GM18951 (cell line): ENCODE data around the gene UGT1A7.

ENCODE experiments used
- POLR2A ChIP-seq: IDR thresholded peaks from 4 replicates; pipeline ENCODE4 v1.6.1; 2011; ENCODE audit warnings: mild to moderate bottlenecking; ENCODE audit not compliant: insufficient read length, insufficient read depth; ENCODE audit errors: extremely low read depth
- in situ Hi-C: fragments of 300-500 bp; cut with MboI; formaldehyde crosslinking; loops from one replicate; pipeline ENCODE4 v1.12.0; 2022; ENCODE audit warnings: low sequenced_read_pairs, mixed read lengths, inconsistent platforms; ENCODE audit not compliant: unreplicated experiment

Gene UGT1A7

GRCh38 chr2:233766416-233766815, 84.7 kb downstream of the UGT1A7 start:
- in situ Hi-C loops: no loop called here
- no peak for TF ChIP-seq POLR2A

GRCh38 chr2:233768076-233768475, 86.4 kb downstream of the UGT1A7 start:
- TF ChIP-seq POLR2A: no peak
- in situ Hi-C loops: no loop called here

- TF ChIP-seq POLR2A: no peak
- in situ Hi-C loops: no loop called here
These were observed 87.6 kb downstream of the UGT1A7 start for GRCh38 chr2:233769260-233769659.

DNA sequence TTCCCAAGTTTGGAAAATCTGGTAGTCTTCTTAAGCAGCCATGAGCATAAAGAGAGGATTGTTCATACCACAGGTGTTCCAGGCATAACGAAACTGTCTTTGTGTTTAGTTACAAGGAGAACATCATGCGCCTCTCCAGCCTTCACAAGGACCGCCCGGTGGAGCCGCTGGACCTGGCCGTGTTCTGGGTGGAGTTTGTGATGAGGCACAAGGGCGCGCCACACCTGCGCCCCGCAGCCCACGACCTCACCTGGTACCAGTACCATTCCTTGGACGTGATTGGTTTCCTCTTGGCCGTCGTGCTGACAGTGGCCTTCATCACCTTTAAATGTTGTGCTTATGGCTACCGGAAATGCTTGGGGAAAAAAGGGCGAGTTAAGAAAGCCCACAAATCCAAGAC, 90.5 kb downstream of the UGT1A7 start:
- no peak for TF ChIP-seq POLR2A
- in situ Hi-C loops: no loop called here

DNA sequence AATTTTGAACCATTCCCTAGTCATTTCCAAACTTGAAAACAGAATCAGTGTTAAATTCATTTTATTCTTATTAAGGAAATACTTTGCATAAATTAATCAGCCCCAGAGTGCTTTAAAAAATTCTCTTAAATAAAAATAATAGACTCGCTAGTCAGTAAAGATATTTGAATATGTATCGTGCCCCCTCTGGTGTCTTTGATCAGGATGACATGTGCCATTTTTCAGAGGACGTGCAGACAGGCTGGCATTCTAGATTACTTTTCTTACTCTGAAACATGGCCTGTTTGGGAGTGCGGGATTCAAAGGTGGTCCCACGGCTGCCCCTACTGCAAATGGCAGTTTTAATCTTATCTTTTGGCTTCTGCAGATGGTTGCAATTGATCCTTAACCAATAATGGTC, 90.9 kb downstream of the UGT1A7 start:
- in situ Hi-C loops: no loop called here
- TF ChIP-seq POLR2A: no peak

GRCh38 chr2:233773854-233774253, 92.2 kb downstream of the UGT1A7 start:
- no peak for TF ChIP-seq POLR2A
- in situ Hi-C loops: no loop called here

DNA sequence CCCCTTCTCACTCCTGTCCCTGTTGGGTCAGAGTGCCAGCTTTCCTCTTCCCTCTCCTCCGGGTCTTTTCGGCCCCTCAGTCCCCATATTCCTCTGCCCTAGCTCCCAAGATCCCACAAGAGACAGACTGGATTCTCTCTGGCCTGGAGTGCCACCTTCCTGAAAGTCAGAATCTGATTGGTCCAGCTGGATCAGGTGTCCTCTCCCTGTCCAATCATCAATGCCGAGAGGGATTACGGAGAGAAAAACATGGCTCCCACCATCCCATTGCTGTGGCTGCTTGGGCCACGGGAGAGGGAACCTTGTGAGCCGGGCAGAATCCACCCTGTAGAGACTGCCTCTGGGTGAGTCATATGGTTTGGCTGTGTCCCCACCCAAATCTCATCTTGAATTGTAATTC, 93.7 kb downstream of the UGT1A7 start:
- in situ Hi-C loops: no loop called here
- no peak for TF ChIP-seq POLR2A

GRCh38 chr2:233778030-233778429, 96.3 kb downstream of the UGT1A7 start, which contains the start of gene MROH2A:
TSS of gene MROH2A (plus strand) at chr2:233778330. CDS start at chr2:233779359, 1,029 bp downstream.
- in situ Hi-C loops: no loop called here

GRCh38 chr2:233779722-233780121, 98.0 kb downstream of the UGT1A7 start:
- in situ Hi-C loops: no loop called here
- TF ChIP-seq POLR2A: no peak

More at GRCh38 chr2:233778030-233778429, 96.3 kb downstream of the UGT1A7 start, which contains the start of gene MROH2A:
- no peak for TF ChIP-seq POLR2A

GRCh38 chr2:233780771-233781170, 99.1 kb downstream of the UGT1A7 start:
- in situ Hi-C loops: no loop called here
- TF ChIP-seq POLR2A: no peak

GRCh38 chr2:233789554-233789953, 107.9 kb downstream of the UGT1A7 start:
- in situ Hi-C loops: no loop called here
- no peak for TF ChIP-seq POLR2A

DNA sequence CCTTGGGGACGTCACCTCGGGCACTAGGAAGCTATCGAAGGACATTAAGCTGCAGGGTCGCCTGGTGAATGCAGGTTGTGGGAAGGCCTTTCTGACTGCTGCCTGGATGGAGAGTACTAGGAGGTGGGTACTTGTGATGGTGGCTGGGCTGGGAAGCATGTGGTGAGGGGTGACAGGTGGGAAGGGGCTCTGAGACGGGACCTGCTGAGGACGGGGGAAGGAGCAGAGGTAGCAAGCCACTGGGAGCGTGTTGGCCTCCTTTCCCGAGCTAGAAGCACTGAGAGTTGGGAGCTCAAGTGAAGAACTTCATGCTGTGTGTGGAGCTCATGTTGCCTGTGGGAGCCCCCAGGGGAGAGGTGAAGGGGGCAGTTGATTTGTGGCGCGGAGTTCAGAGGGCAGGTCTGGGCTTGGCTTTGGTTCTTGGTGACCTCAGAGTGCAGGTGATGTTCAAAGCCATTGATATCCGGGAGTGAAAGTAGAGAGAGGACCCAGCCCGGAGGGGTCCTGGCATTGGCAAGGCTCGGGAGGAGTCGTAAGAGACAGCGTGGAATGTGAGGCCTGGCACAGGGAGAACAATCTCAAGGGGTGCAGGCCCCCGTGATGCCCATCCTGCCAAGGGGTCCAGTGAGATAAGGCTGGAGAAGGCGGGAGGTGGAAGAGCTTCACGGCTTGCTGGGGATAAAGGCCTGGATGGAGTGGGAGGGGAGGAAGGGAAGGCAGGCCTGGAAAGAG, 109.6 kb downstream of the UGT1A7 start:
- in situ Hi-C loops: no loop called here
- no peak for TF ChIP-seq POLR2A

- TF ChIP-seq POLR2A: no peak
- in situ Hi-C loops: no loop called here
These were observed 110.2 kb downstream of the UGT1A7 start for GRCh38 chr2:233791883-233792329.

- TF ChIP-seq POLR2A: no peak
- in situ Hi-C loops: no loop called here
These were observed 111.0 kb downstream of the UGT1A7 start for GRCh38 chr2:233792720-233793119.

DNA sequence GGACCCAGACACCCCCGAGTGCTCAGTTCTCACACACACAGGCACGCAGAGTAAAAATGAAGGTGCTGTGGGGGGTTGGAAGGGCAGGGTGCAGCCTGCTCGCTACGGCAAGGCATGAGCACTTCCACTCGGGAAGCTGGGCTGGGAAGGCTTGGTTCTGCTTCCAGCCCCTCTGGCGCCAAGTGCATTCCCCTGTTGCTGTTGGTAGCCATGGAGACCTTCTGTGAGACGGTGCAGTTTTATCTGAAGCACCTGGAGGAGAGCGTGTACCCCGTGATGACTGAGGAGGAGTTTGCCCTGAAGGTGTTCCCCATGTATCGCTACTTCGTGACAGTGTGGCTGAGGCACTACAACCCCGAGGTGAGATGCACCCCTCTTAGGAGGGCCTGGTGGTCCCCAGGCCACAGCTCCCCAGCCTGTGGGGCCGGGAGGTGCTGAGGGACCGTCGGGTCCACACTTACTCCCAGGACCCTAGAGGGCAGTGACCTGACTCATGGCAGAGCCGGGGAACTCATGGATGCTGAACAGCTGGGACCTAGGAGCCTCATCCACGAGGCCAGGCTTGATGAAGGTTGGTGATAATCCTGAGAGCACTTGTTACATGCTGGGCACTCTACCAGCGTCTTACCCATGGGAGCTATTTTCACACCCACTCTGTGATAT, 111.9 kb downstream of the UGT1A7 start:
- no peak for TF ChIP-seq POLR2A
- in situ Hi-C loops: no loop called here
